Hematopoietic multipotent progenitor cell (in vitro differentiated cells): Measurements from ENCODE around the gene CMSS1. TPM values are rescaled to one million over a fixed set of nuclear protein-coding genes. Genes with fewer than 3 reads are reported as not detected.

Experiments
- DNase-seq, 3 donors: peaks; one replicate each; pipeline ENCODE4 v3.0.0-alpha.2; 2011 to 2015; ENCODE audit warnings: low read depth in 2 of 3, low spot score in 2 of 3
- total RNA-seq: library from RNA; depleted of rRNA; stranded (reverse); fragments of >200 nt; gene quantifications from one replicate; pipeline ENCODE4 v1.2.3, GENCODE V29; 2012

The CMSS1 gene
- total RNA-seq, 1 donor, result 3.2 TPM

DNA sequence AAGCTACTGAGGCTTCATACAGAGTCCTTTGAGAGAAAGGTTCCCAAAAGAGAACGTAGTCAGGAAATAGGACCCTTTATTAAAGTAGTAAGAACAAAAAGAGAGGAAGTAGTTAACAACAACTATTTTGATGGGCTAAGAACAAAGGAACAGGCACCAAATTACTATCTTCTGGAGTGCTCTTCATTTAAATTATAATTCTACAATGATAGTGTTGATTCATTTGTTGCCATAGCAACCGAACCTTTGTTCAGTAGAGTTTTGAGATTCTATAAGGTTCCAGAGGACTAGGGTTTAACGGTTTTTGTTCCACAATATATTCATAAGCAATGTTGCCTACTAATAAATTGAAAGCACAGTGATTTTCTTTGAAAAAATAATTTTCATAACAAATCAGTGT is 78.8 kb downstream of the CMSS1 start:
- peak in 1 of 3 donors; percentile 19 for DNase-seq

GRCh38 chr3:99899603-99900002 is 81.9 kb downstream of the CMSS1 start:
- no peak for DNase-seq

GRCh38 chr3:99900248-99900647 is 82.6 kb downstream of the CMSS1 start:
- DNase-seq, result no peak

GRCh38 chr3:99901200-99901926 is 83.7 kb downstream of the CMSS1 start:
- DNase-seq, result no peak

DNA sequence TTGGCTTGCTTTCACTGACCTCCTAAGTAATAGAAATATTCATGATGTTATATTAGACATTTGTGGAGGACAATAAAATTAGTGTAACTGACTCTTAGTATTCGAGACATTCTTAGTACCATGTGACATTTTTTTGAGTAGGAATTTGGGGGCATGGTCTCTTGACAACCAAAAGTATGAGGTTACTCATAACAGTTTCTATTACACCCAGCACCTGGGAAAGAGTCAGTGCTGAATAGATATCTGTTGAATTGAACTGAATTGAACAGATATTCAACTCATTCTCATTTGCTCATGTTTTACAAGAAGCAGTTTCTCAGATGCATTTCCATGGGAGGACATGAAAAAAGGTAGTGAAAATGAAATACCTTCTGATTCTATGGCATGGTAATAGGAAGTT is 84.4 kb downstream of the CMSS1 start:
- DNase-seq, result no peak

DNA sequence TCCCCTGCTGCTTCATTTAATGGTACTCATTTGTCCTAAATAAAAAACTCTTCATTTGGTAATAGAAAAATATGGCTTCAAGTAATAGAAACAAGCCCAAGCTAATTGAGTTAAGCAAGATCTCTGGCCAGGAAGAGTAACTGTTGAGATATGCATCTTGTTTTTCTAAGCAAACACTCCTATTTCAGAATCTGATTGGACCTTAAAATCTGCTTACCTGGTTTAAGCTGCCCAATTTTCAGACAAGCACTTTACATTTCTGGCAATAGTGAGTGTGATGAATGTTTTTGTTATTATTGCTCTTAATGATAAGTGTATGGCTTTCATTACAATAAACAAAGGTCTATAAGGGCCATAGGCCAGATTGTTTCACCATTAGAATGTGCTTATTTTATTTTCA is 86.2 kb downstream of the CMSS1 start:
- no peak for DNase-seq

DNA sequence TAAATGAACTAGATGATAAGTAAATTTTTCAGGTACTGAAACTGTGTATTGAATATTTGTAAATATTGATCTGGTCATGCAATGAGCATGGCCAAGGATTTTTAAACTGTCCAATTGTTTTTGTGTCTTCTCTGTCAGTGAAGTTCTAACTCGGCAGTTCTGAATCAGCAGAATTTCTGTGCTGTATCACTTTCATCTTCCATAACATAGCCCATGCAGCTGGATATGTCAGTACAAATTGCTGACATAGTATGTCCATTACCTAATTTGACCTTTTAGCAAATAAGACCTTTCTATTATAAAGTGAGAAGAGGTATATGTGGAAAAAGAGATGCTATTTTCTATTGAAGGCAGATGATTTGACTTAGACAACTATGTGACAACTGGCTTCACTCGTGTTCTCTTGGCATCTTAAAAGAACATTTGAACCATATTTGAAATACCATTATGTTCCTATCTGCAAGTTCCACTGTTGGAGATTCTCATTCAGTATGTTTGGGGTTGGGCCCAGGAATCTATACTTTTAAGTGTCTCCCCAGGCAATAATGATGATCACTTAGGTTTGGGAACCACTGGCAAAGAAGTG is 90.4 kb downstream of the CMSS1 start:
- no peak for DNase-seq

DNA sequence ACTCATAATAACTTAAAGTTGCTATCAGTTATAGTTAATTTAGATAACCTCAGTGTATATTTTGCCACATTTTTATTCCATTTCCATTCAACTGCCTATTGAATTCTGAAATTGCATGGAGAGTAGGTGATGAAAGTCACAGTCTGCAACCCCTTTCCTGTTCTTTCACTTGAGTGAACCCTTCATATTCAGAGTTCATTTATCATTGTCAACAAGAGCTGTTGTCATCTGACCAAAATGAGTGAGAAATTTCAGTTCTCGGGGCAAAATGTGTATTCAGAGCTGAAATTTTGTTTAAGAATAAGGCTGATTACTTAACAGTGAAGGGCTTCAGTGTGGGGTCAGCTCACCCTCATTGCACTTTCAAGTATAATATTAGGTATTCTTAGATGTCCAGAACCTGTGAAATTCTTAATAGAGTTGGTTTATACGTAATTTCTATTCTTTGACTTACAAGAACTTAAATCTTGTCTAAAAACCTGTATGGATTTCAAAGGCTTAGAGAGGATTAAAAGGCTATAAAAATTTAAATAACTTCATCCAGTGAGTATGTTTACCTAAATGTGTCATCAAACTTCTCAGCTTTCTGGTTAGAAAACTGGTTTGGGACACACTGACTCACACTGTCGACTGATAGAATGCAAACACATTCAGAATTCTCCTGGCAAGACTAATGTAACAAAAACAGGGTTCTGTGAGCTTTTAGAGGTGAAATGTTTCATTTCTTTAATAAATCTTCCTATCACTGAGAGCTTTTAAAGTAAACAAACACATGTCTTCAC is 92.2 kb downstream of the CMSS1 start:
- no peak for DNase-seq

DNA sequence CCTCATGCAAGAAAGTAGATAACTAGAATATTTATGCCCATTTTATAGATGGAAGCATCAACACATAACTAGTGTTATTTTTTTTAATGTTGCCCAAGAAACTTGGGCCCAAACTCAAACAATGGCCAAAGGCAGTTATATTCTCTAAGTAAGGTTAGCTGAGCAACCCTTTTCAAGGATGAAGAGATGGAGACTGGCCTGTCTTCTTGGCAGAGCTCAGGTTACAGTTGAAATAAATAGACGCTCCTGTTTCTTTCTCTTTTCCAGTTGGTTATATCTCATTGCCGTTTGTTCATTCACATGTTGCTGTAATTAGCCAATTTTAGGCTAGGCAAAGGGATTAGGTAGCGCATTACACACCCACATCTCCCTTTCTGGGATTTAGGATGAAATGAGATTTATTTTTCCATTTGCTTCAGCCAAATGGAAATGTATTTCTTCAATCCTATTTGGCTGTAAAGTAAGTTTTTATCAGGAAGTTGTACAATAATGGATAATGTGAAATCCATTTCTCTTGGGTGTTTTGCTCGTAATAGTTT is 93.2 kb downstream of the CMSS1 start:
- no peak for DNase-seq

- no peak for DNase-seq
These were observed 93.8 kb downstream of the CMSS1 start for GRCh38 chr3:99911433-99911832.

DNA sequence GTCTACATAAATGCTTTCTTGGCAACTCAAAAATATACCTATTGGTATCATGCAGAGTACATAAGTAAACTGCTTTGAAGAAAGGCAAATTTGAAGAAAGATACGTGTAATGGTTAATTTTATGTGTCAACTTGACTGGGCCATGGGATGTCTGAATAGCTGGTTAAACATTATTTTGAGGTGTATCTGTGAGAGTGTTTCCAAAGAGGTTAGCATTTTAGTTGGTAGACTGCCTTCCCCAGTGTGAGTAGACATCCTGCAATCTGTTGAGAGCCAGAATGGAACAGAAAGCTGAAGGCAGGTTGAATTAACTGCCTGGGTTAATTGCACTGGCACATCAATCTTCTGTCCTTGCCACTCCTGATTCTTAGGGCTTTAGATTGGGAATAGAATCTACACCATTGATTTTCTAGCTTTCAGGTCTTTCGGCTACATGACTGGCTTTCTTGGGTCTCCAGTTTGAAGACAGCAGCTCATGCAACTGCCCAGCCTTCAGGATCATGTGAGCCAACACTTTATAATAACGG is 98.3 kb downstream of the CMSS1 start:
- no peak for DNase-seq

- no peak for DNase-seq
These were observed 101.1 kb downstream of the CMSS1 start for GRCh38 chr3:99918715-99919114.

- DNase-seq, result no peak
These were observed 102.0 kb downstream of the CMSS1 start for GRCh38 chr3:99919694-99920093.

GRCh38 chr3:99920481-99921376 is 103.1 kb downstream of the CMSS1 start:
- peak in 1 of 3 donors; percentile 26 for DNase-seq

DNA sequence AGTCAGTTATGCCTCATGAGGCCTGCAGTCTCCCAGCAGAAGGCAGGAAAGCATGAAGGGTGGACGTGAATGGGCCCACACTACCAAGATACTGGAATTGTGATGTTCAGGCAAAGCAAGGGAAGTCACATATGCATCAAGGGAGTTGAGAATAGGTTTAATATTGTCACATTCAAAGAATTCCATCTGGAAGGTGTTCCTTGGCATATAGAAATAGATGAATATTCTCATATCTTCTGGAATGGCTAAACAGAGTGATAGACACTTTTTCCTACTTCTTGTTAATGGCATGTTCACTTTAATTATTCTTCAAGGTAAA is 103.7 kb downstream of the CMSS1 start:
- DNase-seq, result no peak

GRCh38 chr3:99921986-99922385 is 104.3 kb downstream of the CMSS1 start:
- DNase-seq, result no peak

DNA sequence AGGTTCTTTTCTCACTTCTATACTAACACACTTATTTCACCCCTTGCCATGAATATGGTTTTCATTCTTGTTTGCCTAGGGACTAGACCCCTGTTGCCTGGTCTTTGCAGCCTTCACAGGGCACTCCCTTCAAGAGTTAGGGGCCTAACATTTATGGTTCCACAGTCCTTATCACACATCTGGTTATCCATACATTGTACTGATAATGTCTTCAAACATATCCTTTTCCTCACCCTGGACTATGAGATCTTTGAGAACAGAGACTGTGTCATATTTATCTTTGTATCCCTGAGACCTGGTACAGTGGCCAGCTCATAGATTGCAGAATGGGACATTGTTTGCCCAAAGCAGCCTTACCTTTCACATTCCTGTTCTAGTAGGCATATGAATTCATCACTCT is 106.2 kb downstream of the CMSS1 start:
- no peak for DNase-seq

DNA sequence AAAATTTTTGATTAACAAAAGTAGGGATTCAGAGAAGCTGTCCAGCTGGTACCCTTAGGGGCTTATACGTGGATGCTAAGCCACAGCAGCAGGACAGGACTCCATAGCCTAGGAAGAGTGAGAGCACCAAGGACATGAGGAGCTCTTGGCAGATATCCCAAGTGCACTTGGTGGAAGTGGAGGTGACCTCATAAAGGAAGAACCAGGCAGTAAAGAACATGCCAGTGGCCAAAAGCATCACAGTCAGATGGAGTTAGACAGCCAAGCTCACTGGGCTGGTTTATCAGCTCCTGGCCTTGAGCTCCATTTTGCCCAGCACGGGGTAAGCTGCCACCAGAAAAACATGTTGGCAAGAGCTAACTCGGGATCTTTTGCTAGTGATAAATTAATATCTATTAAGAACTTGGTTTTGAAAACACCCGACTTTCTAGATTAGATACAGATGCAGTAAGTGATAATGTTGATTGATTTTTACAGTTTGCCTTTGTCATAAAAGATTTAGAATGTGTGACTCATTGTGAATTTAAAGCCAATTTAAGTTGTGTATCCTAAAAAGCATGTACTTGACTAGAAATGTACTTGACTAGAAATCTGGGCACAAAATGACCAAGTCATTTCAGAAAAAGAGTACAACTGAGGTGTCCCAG is 108.0 kb downstream of the CMSS1 start:
- no peak for DNase-seq

GRCh38 chr3:99927671-99928457 is 110.2 kb downstream of the CMSS1 start:
- DNase-seq, result no peak
